GM12892 (cell line): ENCODE measurements around the gene MAP1B.

Experiments
- POLR2A ChIP-seq: IDR thresholded peaks from 2 replicates; pipeline ENCODE4 v1.6.1; 2011; ENCODE audit warnings: low read depth, low read length, control low read depth
- TAF1 ChIP-seq: IDR thresholded peaks from 2 replicates; pipeline ENCODE4 v1.6.1; 2011; ENCODE audit warnings: low read depth, mild to moderate bottlenecking, control low read depth, low read length, borderline replicate concordance

DNA sequence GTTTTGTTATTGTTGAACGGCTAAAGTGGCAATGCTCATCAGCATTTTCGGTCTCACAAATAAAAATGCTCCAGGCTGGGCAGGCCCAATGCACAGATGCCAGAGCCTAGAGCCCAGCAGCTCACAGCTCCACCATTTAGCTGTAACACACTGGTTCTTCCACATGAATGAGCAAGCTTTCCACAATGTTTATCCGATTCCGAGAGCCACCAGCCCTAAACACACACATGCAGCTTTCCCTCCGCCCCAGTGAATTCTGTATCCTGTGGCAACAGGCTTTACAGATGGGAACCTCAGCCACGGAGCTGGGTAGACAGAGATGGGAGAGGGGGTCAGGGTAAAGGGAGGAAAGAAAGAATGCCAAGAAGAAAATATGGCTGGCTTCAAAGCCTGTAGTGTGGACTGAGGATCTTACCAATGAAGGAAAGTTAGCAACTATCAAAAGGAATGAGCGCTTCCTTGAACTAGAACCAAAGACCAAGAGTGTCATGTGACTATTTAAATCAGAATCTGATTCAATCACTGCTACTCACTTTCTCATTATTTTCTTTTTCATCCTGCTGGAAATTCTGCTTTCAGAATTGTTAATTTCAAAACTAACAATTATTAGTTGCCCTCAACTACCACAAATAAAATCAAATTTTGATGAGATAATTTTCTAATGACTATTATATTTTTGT, 135.7 kb downstream of the MAP1B start:
- TF ChIP-seq TAF1 (no peak), POLR2A (no peak)
